Activated naive CD4-positive, alpha-beta T cell treated with anti-CD3 and anti-CD28 coated beads for 36 hours (primary cell): Measurements from ENCODE around the gene SEC14L3. TPM values are rescaled to one million over a fixed set of nuclear protein-coding genes. Genes with fewer than 3 reads are reported as not detected.
A peak's percentile ranks its signal among the peaks of the same experiment; 100 is the strongest.

Experiments
- CTCF ChIA-PET: fragments of 350-600 bp; sonication (Branson Sonifier 250); formaldehyde crosslinking; loops from one replicate; lab custom pipeline; 2021; ENCODE audit warnings: antibody characterized with exemption; lab: Charles Lee
- DNase-seq: peaks from one replicate; pipeline ENCODE4 v3.0.0-alpha.2; 2020
- H3K27ac Mint-ChIP-seq: one replicate; pipeline ENCODE4 v1.8.0; 2021; ENCODE audit warnings: mild to moderate bottlenecking, mixed read lengths
- H3K27me3 Mint-ChIP-seq: one replicate; pipeline ENCODE4 v1.8.0; 2021; ENCODE audit warnings: low read depth, mixed read lengths
- H3K36me3 Mint-ChIP-seq: one replicate; pipeline ENCODE4 v1.8.0; 2021; ENCODE audit warnings: low read depth, mixed read lengths
- H3K4me1 Mint-ChIP-seq: one replicate; pipeline ENCODE4 v1.8.0; 2021; ENCODE audit warnings: low read depth, mixed read lengths
- H3K4me3 Mint-ChIP-seq: one replicate; pipeline ENCODE4 v1.8.0; 2021; ENCODE audit warnings: mild to moderate bottlenecking, moderate library complexity, mixed read lengths
- H3K9me3 Mint-ChIP-seq: one replicate; pipeline ENCODE4 v1.8.0; 2021; ENCODE audit warnings: mixed read lengths
- intact Hi-C: fragments of 100-400 bp; cut with micrococcal nuclease; formaldehyde crosslinking; loops from one replicate; pipeline ENCODE4 v1.15.1; 2023
- total RNA-seq, 2 experiments: library from RNA; stranded (reverse); gene quantifications; one replicate each; pipeline ENCODE4 v1.2.3, GENCODE V29; 2021

The SEC14L3 gene
- total RNA-seq, 2 experiments from 2014 or later: not detected

DNA sequence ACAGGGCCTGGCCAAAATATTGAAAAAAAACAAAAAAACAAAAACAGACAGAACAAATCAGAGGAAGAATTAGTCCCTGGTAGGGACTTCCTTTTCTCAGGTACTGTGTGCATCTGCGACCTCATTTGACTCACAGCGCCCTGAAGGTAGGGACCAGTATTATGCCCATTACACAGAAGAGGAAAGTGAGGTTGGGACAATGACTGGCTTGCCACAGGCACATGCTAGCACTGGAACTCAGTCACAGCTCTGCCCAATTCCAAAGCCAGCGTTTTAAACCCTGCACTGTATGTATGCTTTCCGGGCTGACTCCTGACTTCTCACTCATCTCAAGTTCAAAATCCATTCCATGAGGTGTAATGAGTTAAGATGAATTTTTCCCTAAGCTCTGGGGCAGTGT lies 30.3 kb upstream of the SEC14L3 start:
- no peak overlapping the region for H3K27ac Mint-ChIP-seq

DNA sequence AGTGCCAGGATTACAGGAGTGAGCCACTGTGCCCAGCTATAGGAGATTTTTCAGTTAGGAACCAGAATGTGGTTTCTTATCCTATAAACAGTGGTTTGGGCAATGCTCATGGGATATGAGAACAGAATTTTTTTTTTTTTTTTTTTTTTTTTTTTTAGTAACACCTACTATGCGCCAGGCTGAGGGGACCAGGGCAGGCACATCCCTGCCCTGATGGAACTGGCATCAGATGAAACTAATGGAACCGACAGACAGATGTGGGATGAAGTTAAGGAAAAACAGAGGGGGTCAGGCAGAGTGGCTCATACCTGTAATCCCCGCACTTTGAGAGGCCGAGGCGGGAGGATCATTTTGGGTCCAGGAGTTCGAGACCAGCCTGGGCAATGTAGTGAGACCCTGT lies 28.8 kb upstream of the SEC14L3 start:
- Mint-ChIP-seq H3K36me3 (no peaks in the 10 kb centered on the region), H3K4me1 (no peaks in the 10 kb centered on the region), H3K27ac (no peak overlapping the region), H3K27me3 (peaks cover 14% of the 10 kb centered on the region), H3K4me3 (no peak overlapping the region), H3K9me3 (no peaks in the 10 kb centered on the region)
- CTCF ChIA-PET: no interaction called here
- intact Hi-C loops: no loop called here
- no peak for DNase-seq

More for the DNA sequence above, 30.3 kb upstream of the SEC14L3 start:
- intact Hi-C loops: no loop called here
- Mint-ChIP-seq H3K36me3 (no peaks in the 10 kb centered on the region), H3K9me3 (no peaks in the 10 kb centered on the region), H3K4me3 (no peak overlapping the region), H3K27me3 (peaks cover 18% of the 10 kb centered on the region), H3K4me1 (no peaks in the 10 kb centered on the region)
- CTCF ChIA-PET: no interaction called here
- DNase-seq: no peak

DNA sequence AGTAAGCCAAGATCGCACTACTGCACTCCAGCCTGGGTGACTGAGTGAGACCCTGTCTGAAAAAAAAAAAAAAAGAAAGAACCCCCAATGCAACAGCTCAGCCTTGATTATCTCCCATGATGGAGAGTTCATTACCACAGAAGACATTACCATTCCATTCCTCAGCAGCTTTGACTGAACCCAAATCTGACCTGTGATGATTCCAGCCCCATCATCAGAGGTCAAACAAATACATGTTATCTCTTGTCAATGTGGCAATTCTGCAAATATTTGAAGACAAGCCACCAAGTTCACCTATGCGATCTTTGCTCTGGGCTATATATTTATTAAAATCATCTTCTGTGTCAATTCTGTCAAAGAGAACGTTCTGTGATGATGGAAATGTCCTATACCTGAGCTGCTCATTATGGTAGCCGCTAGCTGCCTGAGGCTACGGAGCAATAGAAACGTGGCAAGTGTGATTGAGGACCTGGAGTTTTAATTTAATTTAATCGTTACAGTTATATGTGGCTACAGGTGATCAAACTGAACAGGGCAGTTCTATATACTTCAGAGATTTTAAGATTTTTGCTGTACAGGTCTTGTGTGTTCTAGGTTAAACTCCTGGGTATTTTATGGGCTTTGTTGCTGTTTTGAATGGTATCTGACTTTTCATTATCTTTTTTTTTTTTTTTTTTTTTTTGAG lies 25.8 kb upstream of the SEC14L3 start:
- no peak overlapping the region for H3K27ac Mint-ChIP-seq
- H3K9me3 Mint-ChIP-seq: no peaks in the 10 kb centered on the region
- no peak for DNase-seq
- no peaks in the 10 kb centered on the region for H3K36me3 Mint-ChIP-seq
- H3K4me3 Mint-ChIP-seq: no peak overlapping the region
- CTCF ChIA-PET: no interaction called here
- H3K27me3 Mint-ChIP-seq: peaks cover 7% of the 10 kb centered on the region
- H3K4me1 Mint-ChIP-seq: no peaks in the 10 kb centered on the region
- intact Hi-C loops: no loop called here

DNA sequence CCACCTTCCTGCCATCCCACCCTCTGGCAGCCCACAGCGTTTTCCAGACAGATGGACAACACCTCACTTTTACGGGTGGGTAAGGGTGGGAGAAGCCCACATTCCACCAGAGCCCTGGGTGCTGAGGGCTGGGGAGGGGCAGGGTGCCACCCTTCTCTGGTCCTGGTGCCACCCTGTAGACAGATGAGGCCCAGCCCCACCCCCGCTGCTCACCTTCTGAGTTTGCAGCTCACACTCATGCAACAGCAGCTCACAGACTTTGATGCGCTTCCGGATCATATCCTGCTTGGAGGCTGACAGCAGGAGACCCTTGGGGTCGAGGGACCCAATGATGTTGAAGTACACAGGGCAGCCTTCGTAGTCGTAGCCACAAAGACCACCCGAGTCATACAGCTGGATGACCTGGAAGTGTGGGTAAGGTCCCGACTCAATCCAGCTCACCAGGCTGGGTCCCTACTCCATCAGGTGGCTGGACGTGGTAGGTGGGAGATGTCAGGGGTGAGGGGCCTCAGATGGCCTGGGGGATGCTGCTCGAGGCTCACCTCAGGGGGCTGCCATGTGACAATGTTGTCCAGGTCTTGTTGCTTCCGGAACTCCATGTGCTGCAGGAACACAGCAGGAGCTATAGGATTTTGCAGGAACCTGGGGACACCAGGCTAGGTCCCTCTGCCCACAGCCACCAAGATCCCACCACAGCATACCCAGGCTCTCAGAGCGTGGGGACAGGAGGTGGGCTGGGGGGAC lies 23.4 kb upstream of the SEC14L3 start:
- no peaks in the 10 kb centered on the region for H3K9me3 Mint-ChIP-seq
- H3K27me3 Mint-ChIP-seq: peaks cover 4% of the 10 kb centered on the region
- no peak for DNase-seq
- CTCF ChIA-PET: interaction anchor here (1.3 kb wide), 1 partner anchor 9 kb away, joined by 4 read pairs; no protein-coding TSS in a partner anchor
- intact Hi-C loops: no loop called here
- no peak overlapping the region for H3K4me3 Mint-ChIP-seq
- no peak overlapping the region for H3K27ac Mint-ChIP-seq
- H3K4me1 Mint-ChIP-seq: no peaks in the 10 kb centered on the region
- no peaks in the 10 kb centered on the region for H3K36me3 Mint-ChIP-seq

DNA sequence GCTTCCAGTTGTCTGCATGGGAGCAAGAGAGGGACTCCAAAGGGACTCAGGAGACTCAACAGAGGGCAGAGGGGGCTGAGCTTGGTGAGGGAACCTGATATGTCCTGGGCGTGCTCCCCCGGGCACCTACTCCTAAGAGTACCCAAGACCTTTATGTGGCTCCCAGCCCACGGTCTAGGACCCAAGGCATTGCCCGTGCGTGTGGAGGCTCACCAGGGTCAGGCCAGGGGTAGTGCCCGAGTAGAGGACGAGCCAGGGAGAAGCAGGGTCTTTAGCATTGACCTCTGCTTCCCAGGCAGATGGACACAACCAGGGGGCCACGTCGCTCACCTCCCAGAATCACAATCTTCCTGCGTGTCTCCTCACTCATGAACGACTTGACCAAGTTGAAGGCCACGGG lies 20.3 kb upstream of the SEC14L3 start:
- no peak for DNase-seq
- intact Hi-C loops: no loop called here
- no peak overlapping the region for H3K4me3 Mint-ChIP-seq
- H3K9me3 Mint-ChIP-seq: no peaks in the 10 kb centered on the region
- H3K27ac Mint-ChIP-seq: no peak overlapping the region
- CTCF ChIA-PET: interaction anchor here (1.0 kb wide), 1 partner anchor 64 kb away, joined by 3 read pairs; no protein-coding TSS in a partner anchor
- no peaks in the 10 kb centered on the region for H3K36me3 Mint-ChIP-seq
- peaks cover 4% of the 10 kb centered on the region for H3K27me3 Mint-ChIP-seq
- no peaks in the 10 kb centered on the region for H3K4me1 Mint-ChIP-seq

DNA sequence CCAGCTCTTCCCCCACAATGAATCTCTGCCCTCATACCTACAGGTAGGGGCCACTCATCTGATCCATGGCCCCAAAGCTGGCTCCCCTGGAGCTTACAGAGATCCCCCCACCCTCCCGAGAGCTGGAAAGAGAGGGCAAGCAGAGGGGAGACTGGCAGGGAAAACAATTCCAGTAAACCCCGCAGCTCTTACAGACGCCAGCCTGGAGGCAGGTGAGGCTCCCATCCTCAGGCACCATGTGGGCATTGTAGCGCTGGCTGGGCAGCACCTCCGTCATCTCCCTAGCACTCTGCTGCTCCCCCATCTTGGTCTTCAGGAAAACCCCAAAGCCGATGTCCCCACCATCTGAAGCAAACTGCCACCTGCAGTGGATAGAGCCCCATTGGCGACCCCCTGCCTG lies 19.6 kb upstream of the SEC14L3 start:
- H3K4me1 Mint-ChIP-seq: no peaks in the 10 kb centered on the region
- no peak overlapping the region for H3K27ac Mint-ChIP-seq
- peaks cover 4% of the 10 kb centered on the region for H3K27me3 Mint-ChIP-seq
- no peak for DNase-seq
- no peaks in the 10 kb centered on the region for H3K9me3 Mint-ChIP-seq
- no peaks in the 10 kb centered on the region for H3K36me3 Mint-ChIP-seq
- CTCF ChIA-PET: interaction anchor here (1.0 to 1.8 kb wide), 3 partner anchors 45 to 99 kb away, joined by 3 to 5 read pairs (median 3); no protein-coding TSS in a partner anchor
- no peak overlapping the region for H3K4me3 Mint-ChIP-seq
- intact Hi-C loops: no loop called here

DNA sequence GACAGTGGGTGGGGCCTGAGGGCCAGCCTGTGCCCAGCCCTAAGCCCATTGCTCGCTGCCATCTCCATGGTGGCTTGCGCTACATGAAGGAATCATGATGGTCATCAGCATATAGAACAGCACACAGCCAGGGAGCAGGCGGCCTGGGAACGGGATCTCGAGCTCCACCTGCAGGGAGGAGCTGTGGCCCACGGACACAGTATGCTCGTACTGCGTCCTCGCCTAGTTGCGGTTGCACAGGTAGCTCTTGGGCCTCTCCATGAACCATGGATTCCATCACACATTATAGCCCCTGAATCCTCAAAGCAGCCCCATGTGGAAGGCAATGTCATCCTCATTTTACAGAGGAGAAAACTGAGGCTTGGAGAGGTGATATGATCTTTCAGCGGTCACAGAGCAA lies 18.6 kb upstream of the SEC14L3 start:
- Mint-ChIP-seq H3K9me3 (no peaks in the 10 kb centered on the region), H3K27ac (no peak overlapping the region), H3K4me3 (no peak overlapping the region), H3K27me3 (peaks cover 4% of the 10 kb centered on the region), H3K4me1 (no peaks in the 10 kb centered on the region), H3K36me3 (no peaks in the 10 kb centered on the region)
- intact Hi-C loops: no loop called here
- CTCF ChIA-PET: interaction anchor here (0.8 to 1.8 kb wide), 3 partner anchors 44 to 98 kb away, joined by 3 to 5 read pairs (median 3); no protein-coding TSS in a partner anchor
- no peak for DNase-seq

DNA sequence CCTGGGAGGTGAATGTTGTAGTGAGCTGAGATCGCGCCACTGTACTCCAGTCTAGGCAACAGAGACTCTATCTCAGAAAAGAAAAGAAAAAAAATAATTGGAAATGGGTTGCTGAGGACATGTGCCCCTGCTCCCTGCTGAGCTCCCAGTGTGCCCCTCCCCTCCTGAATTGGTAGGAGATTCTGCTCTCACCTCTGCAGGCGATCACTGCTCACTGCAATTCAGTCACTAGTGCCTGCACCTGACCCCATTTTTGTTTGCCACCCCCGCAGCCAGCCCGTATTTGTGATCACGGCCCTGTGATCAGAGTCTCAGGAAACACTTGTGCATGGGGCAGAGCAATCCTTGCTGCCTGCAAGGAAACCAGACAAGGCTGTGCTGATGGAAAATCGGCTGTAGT lies 16.3 kb upstream of the SEC14L3 start:
- Mint-ChIP-seq H3K36me3 (no peaks in the 10 kb centered on the region), H3K27ac (no peak overlapping the region), H3K27me3 (no peaks in the 10 kb centered on the region), H3K9me3 (no peaks in the 10 kb centered on the region), H3K4me3 (no peak overlapping the region), H3K4me1 (no peaks in the 10 kb centered on the region)
- CTCF ChIA-PET: interaction anchor here (1.6 to 5.8 kb wide), 2 partner anchors 42 to 98 kb away, joined by 5 to 73 read pairs; partner anchors contain the start of gene RNF215
- no peak for DNase-seq
- intact Hi-C loops: no loop called here

DNA sequence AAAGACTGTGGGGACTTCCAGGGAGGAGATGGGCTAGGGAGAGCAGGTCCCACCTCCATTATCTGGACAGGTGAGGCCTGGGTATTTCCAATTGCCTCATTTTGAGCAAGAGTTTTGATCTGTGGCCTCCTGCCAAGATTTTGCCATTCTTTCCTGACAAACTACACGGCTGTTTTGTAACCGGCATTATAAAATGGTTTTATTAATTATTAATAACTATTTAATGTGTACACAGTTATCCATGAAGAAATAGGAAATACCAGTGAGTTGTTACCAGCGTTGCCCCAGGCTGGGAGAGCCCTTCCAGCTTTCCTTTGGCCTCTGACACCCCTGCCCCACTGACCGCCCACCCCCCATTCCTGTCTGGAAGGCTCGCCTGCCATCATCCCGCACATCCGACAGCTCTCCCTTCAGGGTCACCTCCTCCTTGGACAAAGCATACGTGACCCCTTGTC lies 14.9 kb upstream of the SEC14L3 start:
- Mint-ChIP-seq H3K27ac (no peak overlapping the region), H3K4me3 (no peak overlapping the region), H3K9me3 (no peaks in the 10 kb centered on the region), H3K4me1 (no peaks in the 10 kb centered on the region), H3K36me3 (no peaks in the 10 kb centered on the region), H3K27me3 (no peaks in the 10 kb centered on the region)
- CTCF ChIA-PET: interaction anchor here (1.0 to 5.8 kb wide), 7 partner anchors 9 to 199 kb away, joined by 3 to 73 read pairs (median 4); partner anchors contain the start of gene RNF215
- no peak for DNase-seq
- intact Hi-C loops: no loop called here

DNA sequence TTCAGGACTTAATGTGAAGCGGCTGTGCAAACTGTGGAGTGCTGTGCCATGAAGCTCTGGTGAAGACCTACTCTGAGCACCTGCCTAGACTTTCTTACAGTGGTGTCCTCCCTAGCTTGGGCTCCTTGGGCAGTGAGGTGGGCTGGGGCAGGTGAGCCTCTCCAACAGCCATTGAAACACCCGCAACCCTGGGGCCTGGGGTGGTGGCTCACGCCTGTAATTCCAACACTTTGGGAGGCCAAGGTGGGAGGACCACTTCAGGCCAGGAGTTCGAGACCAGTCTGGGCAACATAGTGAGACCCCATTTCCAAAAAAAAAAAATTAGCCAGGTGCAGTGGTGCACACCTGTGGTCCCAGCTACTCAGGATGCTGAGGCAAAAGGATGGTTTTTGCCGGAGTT lies 14.3 kb upstream of the SEC14L3 start:
- H3K36me3 Mint-ChIP-seq: no peaks in the 10 kb centered on the region
- CTCF ChIA-PET: interaction anchor here (0.6 to 5.8 kb wide), 15 partner anchors 9 to 199 kb away, joined by 3 to 73 read pairs (median 4); partner anchors contain the start of genes RNF215 and SEC14L2
- DNase-seq: no peak
- H3K4me3 Mint-ChIP-seq: no peak overlapping the region
- intact Hi-C loops: no loop called here
- no peaks in the 10 kb centered on the region for H3K27me3 Mint-ChIP-seq
- H3K4me1 Mint-ChIP-seq: no peaks in the 10 kb centered on the region
- H3K27ac Mint-ChIP-seq: no peak overlapping the region
- H3K9me3 Mint-ChIP-seq: no peaks in the 10 kb centered on the region

DNA sequence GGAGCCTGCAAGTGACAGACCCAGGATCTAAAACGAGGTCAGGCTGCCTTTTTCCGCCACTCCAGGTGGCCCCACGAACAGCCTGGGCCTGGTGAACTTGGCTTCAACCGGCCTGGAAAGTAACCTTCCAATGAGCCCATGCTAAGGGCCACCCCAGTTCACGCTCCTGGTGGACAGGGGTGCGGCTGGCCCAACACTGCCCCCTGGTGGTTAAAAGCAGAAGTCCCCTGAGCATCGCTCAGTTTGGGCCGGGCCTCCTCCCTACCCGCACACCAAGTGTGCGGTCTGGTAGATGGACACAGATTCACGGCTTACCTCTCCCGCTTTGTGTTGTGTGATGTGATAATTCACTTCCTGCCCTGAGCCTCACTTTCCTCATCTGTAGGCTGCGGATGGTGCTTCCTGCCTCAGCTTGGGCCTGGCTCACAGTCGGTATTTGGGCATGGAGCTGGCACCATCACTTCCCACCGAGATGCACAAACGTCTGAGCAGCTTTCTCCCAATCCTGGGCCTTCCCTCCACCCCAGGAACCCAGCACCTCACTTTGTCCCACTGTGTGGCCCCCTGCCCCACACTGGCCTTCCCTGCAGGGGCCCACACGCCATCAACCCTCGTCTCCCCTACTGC lies 13.7 kb upstream of the SEC14L3 start:
- no peaks in the 10 kb centered on the region for H3K4me1 Mint-ChIP-seq
- no peaks in the 10 kb centered on the region for H3K9me3 Mint-ChIP-seq
- H3K27me3 Mint-ChIP-seq: no peaks in the 10 kb centered on the region
- intact Hi-C loops: loop anchor here (1.0 kb wide), 3 partner anchors 40 to 198 kb away; no protein-coding TSS in a partner anchor
- DNase-seq: peak; percentile 81
- H3K27ac Mint-ChIP-seq: no peak overlapping the region
- H3K4me3 Mint-ChIP-seq: no peak overlapping the region
- CTCF ChIA-PET: interaction anchor here (0.6 to 5.8 kb wide), 16 partner anchors 8 to 198 kb away, joined by 3 to 73 read pairs (median 4); partner anchors contain the start of genes CASTOR1, RNF215 and SEC14L2
- H3K36me3 Mint-ChIP-seq: no peaks in the 10 kb centered on the region

DNA sequence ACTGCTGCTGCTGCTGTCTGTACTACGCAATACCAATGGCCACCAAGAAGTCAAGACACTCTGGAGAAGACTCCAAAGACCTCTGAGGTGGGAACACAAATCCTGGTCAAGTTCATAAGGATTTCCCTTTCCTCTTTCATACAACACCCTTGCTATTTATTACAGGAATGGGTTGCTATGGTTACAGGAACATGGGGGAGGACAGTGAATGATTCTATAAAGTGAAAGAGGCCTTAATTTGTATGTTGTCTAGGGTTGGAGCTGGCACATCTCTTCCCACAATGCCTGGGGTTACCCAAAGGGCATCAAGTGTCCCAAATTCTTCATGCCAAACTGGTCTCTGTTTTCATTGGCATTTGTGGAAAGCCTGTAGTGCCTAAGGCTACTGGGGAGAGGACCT lies 11.4 kb upstream of the SEC14L3 start:
- H3K4me1 Mint-ChIP-seq: no peaks in the 10 kb centered on the region
- H3K27ac Mint-ChIP-seq: no peak overlapping the region
- H3K4me3 Mint-ChIP-seq: no peak overlapping the region
- H3K36me3 Mint-ChIP-seq: no peaks in the 10 kb centered on the region
- DNase-seq: no peak
- intact Hi-C loops: no loop called here
- CTCF ChIA-PET: interaction anchor here (1.0 to 5.8 kb wide), 3 partner anchors 38 to 195 kb away, joined by 3 to 73 read pairs (median 31); partner anchors contain the start of gene RNF215
- no peaks in the 10 kb centered on the region for H3K9me3 Mint-ChIP-seq
- no peaks in the 10 kb centered on the region for H3K27me3 Mint-ChIP-seq
